Panc1 (cell line): ENCODE measurements around the gene SLC51A. TPM values are rescaled to one million over a fixed set of nuclear protein-coding genes. Genes with fewer than 3 reads are reported as not detected.
A peak's percentile ranks its signal among the peaks of the same experiment; 100 is the strongest.

Experiments
- ATAC-seq: fragments of 200-7000 bp; cut with Tn5 transposase; 2 replicates; pipeline ENCODE4 v1.9.1; 2020; ENCODE audit warnings: mild to moderate bottlenecking, moderate library complexity
- BruUV-seq: library from RNA; stranded (reverse); fragments of 400-500 nt; replicated peaks from 2 replicates; lab custom pipeline; 2021; lab: Mats Ljungman, UMichigan
- CTCF ChIA-PET: fragments of 300-600 bp; sonication (Branson Sonifier 250); formaldehyde crosslinking; loops from one replicate; lab custom pipeline; 2022; ENCODE audit warnings: antibody characterized with exemption; lab: Charles Lee
- POLR2A ChIA-PET: fragments of 300-600 bp; sonication (Branson Sonifier 250); formaldehyde crosslinking; loops from one replicate; lab custom pipeline; 2022; ENCODE audit warnings: antibody characterized with exemption; lab: Charles Lee
- DNase-seq: peaks from one replicate; pipeline ENCODE4 v3.0.0-alpha.2; 2010; ENCODE audit warnings: low read depth, low spot score
- H3K27ac ChIP-seq: 2 replicates; pipeline ENCODE4 v1.5.1; 2011; ENCODE audit warnings: mild to moderate bottlenecking, low read length, inconsistent platforms
- H3K27me3 ChIP-seq: fragments of 200-500 bp; sonication (Bioruptor generic); 2 replicates; pipeline ENCODE4 v1.6.0; 2014; ENCODE audit warnings: low read length, inconsistent platforms; ENCODE audit not compliant: control insufficient read depth, insufficient read depth
- H3K36me3 ChIP-seq: fragments of 200-500 bp; sonication (Bioruptor generic); 2 replicates; pipeline ENCODE4 v1.5.1; 2014; ENCODE audit warnings: inconsistent platforms, mild to moderate bottlenecking, low read length, moderate library complexity; ENCODE audit not compliant: control insufficient read depth, insufficient read depth
- H3K4me1 ChIP-seq: 2 replicates; pipeline ENCODE4 v1.5.1; 2011; ENCODE audit warnings: inconsistent platforms, mild to moderate bottlenecking, low read length, moderate library complexity; ENCODE audit not compliant: control insufficient read depth, insufficient read depth
- H3K4me3 ChIP-seq, 2 experiments: 2 replicates each; pipeline ENCODE4 v1.5.1; 2011 to 2012; ENCODE audit warnings: low read depth in 2 of 2, low read length in 2 of 2, mild to moderate bottlenecking in 2 of 2, inconsistent platforms in 1 of 2, moderate library complexity in 1 of 2
- H3K9me3 ChIP-seq: fragments of 200-500 bp; sonication (Bioruptor generic); 2 replicates; pipeline ENCODE4 v1.5.1; 2014; ENCODE audit warnings: low read depth, mild to moderate bottlenecking, inconsistent platforms, low read length, moderate library complexity; ENCODE audit not compliant: control insufficient read depth, insufficient read depth
- POLR2AphosphoS5 ChIP-seq: IDR thresholded peaks from 2 replicates; pipeline ENCODE4 v1.6.1; 2012; ENCODE audit warnings: mild to moderate bottlenecking, low read depth, low read length, moderate library complexity
- SIN3A ChIP-seq: IDR thresholded peaks from 2 replicates; pipeline ENCODE4 v1.6.1; 2012; ENCODE audit warnings: low read depth, mild to moderate bottlenecking, low read length, moderate library complexity, borderline replicate concordance; ENCODE audit not compliant: insufficient read depth
- TCF7L2 ChIP-seq: IDR thresholded peaks from 2 replicates; pipeline ENCODE4 v1.6.1; 2011; ENCODE audit warnings: mild to moderate bottlenecking, low read depth, low read length, inconsistent platforms
- in situ Hi-C: cut with HindIII; loops from 2 replicates; pipeline ENCODE4 v1.10.0; 2016; ENCODE audit warnings: low sequenced_read_pairs, low pct_unique_long_range_greater_than_20kb
- intact Hi-C: fragments of 100-400 bp; cut with micrococcal nuclease; formaldehyde crosslinking; loops from one replicate; pipeline ENCODE4 v1.10.0; 2022; ENCODE audit not compliant: unreplicated experiment
- total RNA-seq: library from RNA; stranded (reverse); gene quantifications from one replicate; pipeline ENCODE4 v1.2.1, GENCODE V29; 2021; ENCODE audit not compliant: unreplicated experiment
- TF ChIP-seq, protein P1 (sequence below), 2 experiments: IDR thresholded peaks; 2 replicates each; pipeline ENCODE4 v1.6.1; 2011 to 2012; ENCODE audit warnings: low read depth in 2 of 2, control low read depth in 1 of 2, low read length in 1 of 2, mild to moderate bottlenecking in 1 of 2, moderate library complexity in 1 of 2; ENCODE audit not compliant: insufficient read depth in 1 of 2
- TF ChIP-seq, protein P2 (sequence below): fragments of 450-650 bp; IDR thresholded peaks from 2 replicates; pipeline ENCODE4 v1.5.1; 2017; ENCODE audit warnings: mild to moderate bottlenecking

The SLC51A gene
- total RNA-seq, 1 experiment from 2014 or later = not detected

DNA sequence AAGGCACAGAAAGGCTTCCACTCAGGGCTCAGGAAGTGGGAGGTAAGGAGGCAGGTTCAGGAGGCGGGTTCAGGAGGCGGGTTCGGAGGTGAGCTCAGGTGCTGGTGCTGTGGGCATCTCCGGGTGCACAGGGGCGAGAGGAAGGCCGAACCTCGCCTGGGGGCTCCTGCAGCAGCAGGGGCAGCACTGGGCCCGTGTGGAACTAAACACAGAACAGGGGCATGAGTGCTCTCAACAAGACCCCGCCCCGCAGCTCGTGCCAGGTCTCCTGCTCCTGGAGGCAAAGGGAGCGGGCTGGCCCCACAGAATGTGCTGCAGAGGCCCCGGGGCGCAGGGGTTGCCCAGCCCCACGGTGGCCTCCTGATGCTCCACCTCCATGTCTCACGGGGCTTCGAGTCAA lies 18.8 kb upstream of the SLC51A start:
- no peaks in the 10 kb centered on the region for H3K36me3 ChIP-seq
- ChIA-PET POLR2A (interaction anchor here (0.6 kb wide), 1 partner anchor 118 kb away, joined by 4 read pairs; no protein-coding TSS in a partner anchor), CTCF (interaction anchor here (3.0 kb wide), 1 partner anchor 124 kb away, joined by 15 read pairs; no protein-coding TSS in a partner anchor)
- DNase-seq (no peak), ATAC-seq (no peak)
- H3K27ac ChIP-seq = no peak overlapping the region
- in situ Hi-C loops (loop anchor here (25.0 kb wide), 1 partner anchor 110 kb away; the partner anchor contains the start of gene TFRC), intact Hi-C loops (loop anchor here (2.0 kb wide), 1 partner anchor 171 kb away; no protein-coding TSS in a partner anchor)
- BruUV-seq = no TSS peak
- no peaks in the 10 kb centered on the region for H3K27me3 ChIP-seq
- peaks cover 11% of the 10 kb centered on the region; the same call in 1 of the 2 replicates for H3K4me1 ChIP-seq
- no peak for TF ChIP-seq TCF7L2
- TF ChIP-seq, protein P1, sequence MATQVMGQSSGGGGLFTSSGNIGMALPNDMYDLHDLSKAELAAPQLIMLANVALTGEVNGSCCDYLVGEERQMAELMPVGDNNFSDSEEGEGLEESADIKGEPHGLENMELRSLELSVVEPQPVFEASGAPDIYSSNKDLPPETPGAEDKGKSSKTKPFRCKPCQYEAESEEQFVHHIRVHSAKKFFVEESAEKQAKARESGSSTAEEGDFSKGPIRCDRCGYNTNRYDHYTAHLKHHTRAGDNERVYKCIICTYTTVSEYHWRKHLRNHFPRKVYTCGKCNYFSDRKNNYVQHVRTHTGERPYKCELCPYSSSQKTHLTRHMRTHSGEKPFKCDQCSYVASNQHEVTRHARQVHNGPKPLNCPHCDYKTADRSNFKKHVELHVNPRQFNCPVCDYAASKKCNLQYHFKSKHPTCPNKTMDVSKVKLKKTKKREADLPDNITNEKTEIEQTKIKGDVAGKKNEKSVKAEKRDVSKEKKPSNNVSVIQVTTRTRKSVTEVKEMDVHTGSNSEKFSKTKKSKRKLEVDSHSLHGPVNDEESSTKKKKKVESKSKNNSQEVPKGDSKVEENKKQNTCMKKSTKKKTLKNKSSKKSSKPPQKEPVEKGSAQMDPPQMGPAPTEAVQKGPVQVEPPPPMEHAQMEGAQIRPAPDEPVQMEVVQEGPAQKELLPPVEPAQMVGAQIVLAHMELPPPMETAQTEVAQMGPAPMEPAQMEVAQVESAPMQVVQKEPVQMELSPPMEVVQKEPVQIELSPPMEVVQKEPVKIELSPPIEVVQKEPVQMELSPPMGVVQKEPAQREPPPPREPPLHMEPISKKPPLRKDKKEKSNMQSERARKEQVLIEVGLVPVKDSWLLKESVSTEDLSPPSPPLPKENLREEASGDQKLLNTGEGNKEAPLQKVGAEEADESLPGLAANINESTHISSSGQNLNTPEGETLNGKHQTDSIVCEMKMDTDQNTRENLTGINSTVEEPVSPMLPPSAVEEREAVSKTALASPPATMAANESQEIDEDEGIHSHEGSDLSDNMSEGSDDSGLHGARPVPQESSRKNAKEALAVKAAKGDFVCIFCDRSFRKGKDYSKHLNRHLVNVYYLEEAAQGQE (IDR thresholded peaks at IDR 0.05; ENCODE audit: insufficient read depth in 1 of 2, low read depth in 2 of 2, low read length in 1 of 2) = no peak
- no peak for TF ChIP-seq POLR2AphosphoS5
- TF ChIP-seq, protein P2, sequence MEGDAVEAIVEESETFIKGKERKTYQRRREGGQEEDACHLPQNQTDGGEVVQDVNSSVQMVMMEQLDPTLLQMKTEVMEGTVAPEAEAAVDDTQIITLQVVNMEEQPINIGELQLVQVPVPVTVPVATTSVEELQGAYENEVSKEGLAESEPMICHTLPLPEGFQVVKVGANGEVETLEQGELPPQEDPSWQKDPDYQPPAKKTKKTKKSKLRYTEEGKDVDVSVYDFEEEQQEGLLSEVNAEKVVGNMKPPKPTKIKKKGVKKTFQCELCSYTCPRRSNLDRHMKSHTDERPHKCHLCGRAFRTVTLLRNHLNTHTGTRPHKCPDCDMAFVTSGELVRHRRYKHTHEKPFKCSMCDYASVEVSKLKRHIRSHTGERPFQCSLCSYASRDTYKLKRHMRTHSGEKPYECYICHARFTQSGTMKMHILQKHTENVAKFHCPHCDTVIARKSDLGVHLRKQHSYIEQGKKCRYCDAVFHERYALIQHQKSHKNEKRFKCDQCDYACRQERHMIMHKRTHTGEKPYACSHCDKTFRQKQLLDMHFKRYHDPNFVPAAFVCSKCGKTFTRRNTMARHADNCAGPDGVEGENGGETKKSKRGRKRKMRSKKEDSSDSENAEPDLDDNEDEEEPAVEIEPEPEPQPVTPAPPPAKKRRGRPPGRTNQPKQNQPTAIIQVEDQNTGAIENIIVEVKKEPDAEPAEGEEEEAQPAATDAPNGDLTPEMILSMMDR = no peak
- no peak for TF ChIP-seq SIN3A
- no peaks in the 10 kb centered on the region for H3K9me3 ChIP-seq
- H3K4me3 ChIP-seq = no peak overlapping the region

DNA sequence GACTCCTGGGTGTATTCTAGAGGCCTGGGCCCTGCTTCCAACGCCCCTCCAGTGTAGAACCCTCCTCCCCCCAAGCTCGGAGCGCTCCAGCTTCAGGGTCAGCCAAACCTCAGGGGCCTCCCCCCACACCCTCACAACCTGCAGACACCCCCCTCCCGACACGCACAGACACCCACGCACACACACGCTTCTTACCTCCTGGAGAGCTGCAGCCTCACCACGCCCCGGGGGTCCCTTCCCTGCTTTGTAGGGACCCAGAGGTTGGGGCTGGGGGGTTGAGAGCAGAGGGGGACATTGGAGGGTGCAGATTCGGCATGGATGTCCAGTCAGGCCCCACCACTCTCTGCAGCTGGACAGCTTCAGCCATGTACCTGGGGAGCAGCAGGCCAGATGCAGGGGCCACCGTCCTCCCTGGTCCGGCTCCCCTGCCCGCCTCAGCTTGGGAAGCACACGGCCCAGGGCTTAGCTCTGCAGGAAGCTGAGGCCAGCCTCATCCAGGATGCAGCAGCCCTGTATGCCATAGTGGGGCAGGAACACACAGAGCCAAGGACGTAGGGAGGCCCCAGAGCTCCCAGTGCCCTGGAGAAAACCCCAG lies 18.2 kb upstream of the SLC51A start:
- H3K36me3 ChIP-seq = no peaks in the 10 kb centered on the region
- H3K4me1 ChIP-seq = peaks cover 11% of the 10 kb centered on the region; the same call in 1 of the 2 replicates
- ATAC-seq (peak; percentile 7; the same call in 1 of the 2 replicates), DNase-seq (no peak)
- no peak for TF ChIP-seq SIN3A
- TF ChIP-seq, protein P1 (IDR thresholded peaks at IDR 0.05; ENCODE audit: insufficient read depth in 1 of 2, low read depth in 2 of 2, low read length in 1 of 2) = no peak
- no peak for TF ChIP-seq POLR2AphosphoS5
- no peak for TF ChIP-seq TCF7L2
- TF ChIP-seq, protein P2 = no peak
- no peaks in the 10 kb centered on the region for H3K9me3 ChIP-seq
- H3K4me3 ChIP-seq = no peak overlapping the region
- no peak overlapping the region for H3K27ac ChIP-seq
- ChIA-PET POLR2A (interaction anchor here (0.6 kb wide), 1 partner anchor 118 kb away, joined by 4 read pairs; no protein-coding TSS in a partner anchor), CTCF (interaction anchor here (1.4 to 3.0 kb wide), 2 partner anchors 125 to 172 kb away, joined by 4 to 15 read pairs; no protein-coding TSS in a partner anchor)
- BruUV-seq = no TSS peak
- in situ Hi-C loops = loop anchor here (25.0 kb wide), 1 partner anchor 111 kb away; the partner anchor contains the start of gene TFRC
- no peaks in the 10 kb centered on the region for H3K27me3 ChIP-seq
- intact Hi-C loops = no loop called here
